Activated CD4-positive, alpha-beta T cell treated with anti-CD3 and anti-CD28 coated beads for 1 hour (primary cell): ENCODE data around the gene H6PD.

Experiments used
- DNase-seq: peaks from one replicate; pipeline ENCODE4 v3.0.0-alpha.2; 2020

The H6PD gene, protein sequence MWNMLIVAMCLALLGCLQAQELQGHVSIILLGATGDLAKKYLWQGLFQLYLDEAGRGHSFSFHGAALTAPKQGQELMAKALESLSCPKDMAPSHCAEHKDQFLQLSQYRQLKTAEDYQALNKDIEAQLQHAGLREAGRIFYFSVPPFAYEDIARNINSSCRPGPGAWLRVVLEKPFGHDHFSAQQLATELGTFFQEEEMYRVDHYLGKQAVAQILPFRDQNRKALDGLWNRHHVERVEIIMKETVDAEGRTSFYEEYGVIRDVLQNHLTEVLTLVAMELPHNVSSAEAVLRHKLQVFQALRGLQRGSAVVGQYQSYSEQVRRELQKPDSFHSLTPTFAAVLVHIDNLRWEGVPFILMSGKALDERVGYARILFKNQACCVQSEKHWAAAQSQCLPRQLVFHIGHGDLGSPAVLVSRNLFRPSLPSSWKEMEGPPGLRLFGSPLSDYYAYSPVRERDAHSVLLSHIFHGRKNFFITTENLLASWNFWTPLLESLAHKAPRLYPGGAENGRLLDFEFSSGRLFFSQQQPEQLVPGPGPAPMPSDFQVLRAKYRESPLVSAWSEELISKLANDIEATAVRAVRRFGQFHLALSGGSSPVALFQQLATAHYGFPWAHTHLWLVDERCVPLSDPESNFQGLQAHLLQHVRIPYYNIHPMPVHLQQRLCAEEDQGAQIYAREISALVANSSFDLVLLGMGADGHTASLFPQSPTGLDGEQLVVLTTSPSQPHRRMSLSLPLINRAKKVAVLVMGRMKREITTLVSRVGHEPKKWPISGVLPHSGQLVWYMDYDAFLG

DNA sequence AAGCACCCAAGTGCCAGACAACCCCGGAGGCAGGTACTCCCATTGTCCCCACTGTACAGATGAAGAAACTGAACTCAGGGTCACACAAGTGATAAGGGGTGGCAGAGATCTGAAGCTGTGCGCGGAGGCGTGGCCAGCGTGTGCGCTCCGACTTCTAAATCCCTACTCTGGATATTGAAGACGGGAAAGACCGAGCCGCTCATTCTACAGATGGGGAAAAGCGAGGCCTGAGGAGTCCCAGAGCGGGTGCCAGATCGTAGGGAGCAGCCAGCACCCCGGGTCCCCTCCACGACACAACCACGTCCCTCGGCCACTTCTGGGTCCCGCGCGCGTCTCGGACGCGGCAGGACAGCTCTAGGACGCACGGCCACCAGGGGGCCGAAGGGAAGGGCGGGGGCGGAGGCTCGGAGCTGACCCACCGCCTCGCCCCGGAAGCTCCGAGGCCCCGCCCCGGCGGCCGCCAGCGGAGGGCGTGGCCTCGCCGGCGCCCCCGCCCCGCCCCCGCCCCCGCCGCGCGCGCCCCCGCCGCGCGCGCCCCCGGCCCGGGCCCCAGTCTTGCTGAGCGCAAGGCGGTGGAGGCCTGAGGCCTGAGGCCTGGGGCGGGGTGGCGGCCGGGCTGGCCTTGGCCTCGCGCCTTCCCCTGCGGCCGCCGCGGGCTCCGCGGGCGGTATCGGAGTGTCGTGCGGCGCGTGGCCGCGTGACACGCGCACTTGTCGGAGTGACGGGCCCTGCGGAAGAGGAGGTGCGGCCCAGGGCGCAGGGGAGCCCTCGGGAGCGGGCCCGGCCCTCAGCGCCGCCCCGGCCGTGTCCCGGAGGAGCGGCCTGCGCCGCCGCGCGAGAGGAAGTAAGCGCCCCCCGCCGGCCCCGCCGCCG, at the start of gene H6PD:
Gene H6PD (plus strand): TSS at position 552 of the 873 bp plus-strand sequence. CDS start 10,161 bp downstream, outside the sequence.
- peak; percentile 51 for DNase-seq

DNA sequence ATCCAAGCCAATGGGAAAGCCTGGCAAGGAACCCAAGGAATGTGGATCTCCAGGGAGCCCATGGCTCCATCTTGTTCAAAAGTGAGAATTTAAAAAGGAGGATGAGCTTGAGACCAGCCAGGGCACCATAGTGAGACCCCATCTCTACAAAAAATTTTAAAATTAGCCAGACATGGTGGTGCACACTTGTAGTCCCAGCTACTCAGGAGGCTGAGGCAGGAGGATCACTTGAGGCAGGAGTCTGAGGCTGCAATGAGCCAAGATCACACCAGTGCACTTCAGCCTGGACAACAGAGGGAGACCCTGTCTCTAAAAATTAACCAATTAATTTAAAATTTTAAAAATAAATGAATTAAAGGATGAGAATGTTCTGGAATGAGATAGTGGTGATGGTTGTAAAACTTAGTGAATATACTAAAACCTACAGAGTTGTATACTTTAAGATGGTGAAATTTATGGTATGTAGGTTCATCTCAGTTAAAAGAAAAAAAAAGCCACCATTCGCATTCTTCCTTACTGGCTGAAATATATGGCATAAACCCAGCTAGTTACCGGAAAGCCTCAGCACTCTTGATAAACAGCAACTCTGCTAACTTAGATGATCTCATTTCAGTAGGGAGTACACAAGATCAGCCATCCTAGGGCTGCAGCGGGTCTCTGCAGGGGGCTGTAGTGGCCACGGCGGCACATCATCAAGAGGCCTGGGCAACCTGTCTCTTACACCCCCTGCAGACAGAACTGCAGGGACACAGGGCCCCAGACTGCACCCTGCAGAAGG, 48.3 kb upstream of the H6PD start:
- DNase-seq, result no peak

DNA sequence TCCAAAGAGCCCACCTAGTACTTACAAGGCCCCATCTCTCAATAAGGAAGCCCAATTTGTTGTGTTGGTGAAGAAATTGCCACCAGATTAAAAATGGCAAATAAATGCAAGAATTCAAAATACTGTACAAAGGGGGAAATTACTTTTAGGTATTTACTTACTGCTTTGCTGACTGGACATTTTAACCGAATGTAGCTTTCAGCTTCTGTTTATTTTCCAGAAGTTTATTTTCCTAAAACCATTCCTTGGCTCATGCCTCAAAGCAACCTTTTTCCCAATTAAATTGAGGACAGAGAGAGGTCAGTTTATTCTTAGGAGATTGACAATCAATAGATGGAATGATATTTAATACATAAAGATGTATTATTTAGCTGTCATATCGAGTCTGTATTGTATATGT, 47.6 kb upstream of the H6PD start:
- DNase-seq, result no peak

DNA sequence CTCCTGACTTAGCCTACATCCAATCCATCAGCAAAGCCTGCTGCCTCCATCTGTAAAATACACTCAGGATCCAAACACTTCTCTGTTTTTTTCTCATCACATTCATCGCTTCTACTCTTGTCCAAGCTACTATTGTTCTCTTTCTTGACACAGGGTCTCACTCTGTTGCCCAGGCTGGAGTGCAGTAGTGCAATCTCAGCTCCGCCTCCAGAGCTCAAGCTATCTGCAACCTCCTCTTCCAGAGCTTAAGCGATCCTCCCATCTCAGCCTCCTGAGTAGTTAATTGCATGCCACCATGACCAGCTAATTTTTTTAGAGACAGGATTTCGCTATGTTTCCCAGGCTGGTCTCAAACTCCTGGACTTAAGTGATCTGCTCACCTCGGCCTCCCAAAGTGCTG, 44.3 kb upstream of the H6PD start:
- DNase-seq, result no peak

DNA sequence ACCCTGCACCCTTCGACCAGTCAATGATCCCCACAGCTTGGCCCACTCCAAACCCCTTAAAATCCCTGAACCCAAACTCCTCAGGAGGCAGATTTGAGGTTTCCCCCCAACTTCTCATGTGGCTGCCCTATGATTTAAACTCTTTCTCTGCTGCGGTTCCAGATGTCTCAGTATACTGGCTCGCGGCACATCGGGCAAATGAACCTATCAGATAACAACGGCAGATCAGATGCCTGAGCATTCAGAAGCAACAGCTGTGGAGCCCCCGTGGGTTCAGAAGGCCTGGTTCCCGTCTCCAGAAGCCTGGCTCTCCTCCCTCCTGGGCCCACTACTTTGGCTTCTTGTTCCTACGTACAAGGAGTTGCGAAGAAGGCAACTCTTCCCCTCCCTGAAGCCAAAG, 43.3 kb upstream of the H6PD start:
- no peak for DNase-seq

DNA sequence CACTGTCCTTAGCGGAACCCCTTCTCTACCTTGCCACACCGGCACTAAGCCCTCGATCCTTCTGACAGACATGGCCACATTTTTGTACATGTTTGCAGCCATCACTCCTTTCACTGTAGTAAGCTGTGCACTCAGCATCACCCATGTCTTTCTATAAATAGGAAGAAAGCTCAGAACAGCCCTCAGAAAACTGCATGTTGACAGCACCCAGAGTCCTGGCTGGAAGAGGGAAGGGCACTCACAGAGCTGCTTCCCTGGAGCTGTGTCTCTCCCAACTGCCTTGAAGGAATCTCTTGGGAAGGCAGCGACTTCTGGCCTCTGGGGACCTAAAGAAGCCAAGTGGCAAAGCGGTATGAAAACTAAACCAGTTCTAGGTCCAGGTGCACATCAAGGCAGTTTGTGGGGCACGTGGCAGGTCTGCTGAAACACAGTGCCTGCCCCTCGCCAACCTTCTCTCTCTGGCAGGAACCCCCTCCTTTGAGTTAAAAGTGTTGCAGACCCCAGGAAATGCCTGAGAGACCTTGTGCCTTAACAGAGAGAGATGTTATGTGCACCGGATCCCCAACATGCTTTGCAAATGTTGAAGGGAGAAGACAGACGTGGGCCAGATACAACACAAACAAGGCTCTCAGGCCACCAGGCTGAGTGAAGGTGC, 41.9 kb upstream of the H6PD start:
- DNase-seq, result no peak

DNA sequence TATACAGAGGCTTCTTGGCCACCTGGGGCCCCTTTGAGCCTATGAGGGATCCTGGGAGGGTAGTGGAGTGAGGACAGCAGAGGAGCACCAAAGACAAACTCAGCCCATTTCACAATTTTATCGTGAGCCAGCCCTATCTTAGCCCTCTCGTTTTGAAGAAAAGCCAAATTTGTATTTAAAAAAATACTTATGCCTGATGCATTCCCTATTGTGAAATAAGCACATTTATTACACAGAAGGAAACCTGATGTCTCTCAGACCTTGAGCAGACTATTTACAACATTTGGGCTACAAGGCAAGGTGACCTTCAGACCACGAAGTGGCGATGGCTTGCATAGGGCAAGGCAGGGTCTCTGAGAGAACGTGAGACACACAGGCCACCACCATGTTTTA, 41.3 kb upstream of the H6PD start:
- DNase-seq, result no peak

DNA sequence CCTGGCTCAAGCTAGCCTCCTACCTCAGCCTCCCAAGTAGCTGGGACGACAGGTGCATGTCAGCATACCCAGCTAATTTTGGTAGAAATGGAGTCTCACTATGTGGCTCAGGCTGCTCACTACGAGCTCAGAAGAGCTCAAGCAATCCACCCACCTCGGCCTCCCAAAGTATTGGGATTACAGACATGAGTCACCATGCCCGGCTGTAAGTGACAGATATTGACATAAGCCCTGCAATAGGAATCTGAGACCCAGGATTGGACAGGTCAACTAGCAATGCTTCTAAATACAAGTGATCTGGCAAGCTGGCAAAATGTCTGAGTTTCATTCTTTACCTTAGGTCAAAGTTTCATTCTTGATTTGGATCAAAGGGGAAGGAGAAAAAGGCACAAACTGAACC, 40.5 kb upstream of the H6PD start:
- no peak for DNase-seq

DNA sequence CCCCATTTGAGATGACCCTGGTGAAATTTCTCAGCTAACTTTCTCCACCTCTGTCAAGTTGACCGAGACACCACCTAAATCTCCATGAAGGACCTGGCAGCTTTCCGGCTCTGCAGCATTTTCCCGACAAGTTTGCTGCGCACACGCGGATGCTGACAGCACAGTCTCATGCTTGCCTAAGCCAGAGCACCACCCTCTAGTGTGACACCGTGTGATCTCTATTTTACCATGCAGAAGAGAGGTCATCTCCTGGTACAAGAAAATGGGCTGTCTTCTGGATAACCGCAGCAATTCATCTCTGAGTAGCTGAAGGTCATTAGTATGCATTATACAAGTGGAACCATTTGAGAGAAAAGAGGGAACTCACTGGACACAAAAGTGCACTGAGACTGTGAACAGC, 38.9 kb upstream of the H6PD start:
- no peak for DNase-seq

DNA sequence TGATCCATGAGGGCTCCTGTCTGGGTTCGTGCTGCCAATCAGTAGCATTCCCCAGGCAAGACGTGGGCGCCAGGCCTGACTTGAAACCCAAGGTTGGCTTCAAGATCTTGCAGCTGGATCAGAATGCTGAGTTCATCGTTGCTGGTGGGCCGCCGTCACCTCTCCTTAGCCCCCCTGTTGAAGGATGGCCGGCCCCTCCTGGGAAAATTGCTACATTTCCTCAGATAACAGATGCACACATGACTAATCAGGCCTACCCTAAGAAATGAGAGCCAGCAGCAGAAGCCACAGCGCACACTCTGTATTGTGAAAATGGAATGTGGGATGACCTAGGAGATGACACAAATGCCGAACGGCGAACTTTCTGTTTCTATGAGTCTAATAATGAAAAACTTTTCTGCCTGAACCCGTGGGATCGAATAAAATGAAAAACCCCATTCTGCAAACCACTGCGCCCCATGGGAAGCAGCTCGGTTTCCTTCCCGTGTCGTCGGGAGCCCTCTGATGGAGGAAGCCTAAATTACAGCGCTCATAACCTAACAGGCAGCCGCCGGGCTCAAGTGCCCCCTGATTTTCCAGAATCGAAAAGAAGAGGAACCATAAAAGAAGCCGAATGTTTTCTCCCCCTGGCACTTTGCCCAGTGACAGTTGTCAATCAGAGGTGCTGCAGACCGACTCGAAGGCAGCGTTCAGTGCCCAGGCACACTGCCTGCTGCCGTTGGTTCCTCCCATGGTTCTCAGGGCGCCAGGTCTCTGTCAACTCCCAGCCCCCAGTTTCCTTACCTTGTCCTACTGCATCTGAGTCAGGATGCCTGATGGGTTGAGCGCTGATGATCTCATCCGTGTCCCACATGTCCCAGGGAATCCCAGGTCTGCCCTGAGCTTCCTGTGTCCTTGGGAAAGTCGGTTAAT, 38.2 kb upstream of the H6PD start:
- peak; percentile 42 for DNase-seq

DNA sequence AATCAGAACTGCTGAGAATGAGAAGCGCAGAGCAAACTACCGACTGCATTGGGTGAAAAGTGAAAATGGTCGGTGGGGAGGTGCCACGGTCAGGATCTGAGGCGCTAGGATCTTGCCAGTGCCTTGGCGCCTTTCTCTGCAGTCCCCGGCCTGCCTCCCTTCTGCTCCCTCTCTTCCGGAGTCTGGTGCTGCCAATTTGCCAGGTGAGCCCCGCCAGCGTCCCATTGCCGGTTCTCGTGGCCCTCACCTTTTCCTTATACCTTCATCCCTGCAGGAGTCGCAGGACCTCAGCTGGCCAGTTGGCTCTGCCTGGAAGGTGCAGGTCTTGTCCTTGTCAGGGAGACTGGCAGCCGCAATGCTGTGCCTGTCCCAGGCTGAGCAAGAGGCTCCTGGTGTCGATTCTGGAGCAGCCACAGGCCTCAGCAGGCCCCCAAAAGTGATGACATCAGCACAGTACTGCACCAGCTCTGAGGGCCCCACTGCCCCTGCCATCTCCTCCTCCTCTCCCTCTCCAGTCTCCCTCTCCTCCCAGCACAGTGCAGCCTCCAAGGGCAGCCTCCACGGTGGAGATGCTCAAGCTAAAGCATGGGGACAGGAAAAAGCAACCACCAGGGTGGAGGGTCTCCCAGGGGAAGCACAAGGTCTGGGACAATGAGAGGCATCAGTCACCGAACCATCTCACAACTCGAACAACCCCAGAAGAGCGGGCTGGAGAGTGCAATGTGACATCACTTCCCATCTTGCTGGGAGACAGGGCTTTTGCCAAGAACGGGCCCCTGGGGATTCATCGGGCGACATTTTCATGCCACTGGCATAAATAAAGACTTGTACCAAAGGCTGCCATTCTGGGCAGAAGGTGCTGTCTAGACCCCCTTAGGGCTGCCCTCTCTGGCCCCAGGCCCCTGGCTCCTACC, 37.1 kb upstream of the H6PD start:
- no peak for DNase-seq

DNA sequence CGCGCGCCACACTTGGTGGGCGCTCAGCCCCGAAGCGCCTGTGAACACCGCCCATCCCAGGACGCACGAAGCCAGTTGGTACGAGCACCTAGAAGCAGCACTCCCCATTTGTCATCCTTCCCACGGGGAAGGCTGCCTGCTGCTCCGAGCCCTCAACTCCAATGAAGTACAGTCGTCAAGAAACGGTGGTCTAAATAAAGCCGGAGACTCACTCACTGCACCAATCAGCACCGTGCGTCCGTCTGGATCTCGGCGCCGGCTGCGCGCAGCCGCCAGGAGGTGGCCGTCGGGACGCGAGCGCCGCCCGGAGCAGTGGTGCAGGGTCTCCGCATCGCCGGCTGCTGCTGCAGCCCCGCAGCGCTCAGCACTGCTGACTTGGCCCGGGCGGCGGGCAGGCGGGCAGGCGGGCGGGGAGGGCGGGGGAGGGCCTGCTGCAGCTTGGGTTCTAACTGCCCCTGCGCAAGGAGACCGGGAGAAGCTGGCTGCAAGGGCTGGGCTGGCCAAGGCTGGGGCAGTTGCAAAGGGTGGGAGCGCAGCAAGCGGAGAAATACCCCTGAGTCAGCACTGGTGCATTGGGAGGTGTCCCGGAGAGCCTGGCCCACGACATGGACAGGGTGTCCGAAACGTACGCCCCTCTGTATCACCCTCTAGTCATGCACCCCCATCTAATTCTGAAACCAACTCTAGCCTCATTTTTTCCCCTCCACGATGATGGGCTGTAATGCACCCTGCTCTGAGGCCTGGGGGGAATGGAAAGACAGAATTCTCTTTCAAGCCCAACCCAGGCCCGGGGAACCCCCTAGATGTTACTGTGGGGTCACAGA, 35.8 kb upstream of the H6PD start:
- no peak for DNase-seq

DNA sequence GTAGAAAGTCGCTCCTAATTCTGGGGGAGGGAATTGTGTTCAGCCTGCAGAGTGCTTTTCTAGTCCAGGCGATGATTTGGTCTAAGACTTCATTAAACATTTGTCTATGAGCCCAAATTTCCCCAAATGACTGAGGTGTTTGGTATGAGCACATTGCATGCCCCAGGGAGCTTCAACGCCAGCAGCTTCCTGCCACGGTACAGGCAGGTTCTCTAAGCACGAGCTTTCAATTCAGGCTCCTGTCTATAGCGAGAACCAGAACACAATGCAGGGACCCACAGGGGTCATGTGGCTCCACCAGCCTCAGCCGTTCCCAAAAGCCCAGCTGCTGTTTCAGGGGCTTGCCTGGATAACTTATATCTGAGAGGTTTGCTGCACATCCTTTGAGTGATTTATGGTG, 34.1 kb upstream of the H6PD start:
- no peak for DNase-seq

DNA sequence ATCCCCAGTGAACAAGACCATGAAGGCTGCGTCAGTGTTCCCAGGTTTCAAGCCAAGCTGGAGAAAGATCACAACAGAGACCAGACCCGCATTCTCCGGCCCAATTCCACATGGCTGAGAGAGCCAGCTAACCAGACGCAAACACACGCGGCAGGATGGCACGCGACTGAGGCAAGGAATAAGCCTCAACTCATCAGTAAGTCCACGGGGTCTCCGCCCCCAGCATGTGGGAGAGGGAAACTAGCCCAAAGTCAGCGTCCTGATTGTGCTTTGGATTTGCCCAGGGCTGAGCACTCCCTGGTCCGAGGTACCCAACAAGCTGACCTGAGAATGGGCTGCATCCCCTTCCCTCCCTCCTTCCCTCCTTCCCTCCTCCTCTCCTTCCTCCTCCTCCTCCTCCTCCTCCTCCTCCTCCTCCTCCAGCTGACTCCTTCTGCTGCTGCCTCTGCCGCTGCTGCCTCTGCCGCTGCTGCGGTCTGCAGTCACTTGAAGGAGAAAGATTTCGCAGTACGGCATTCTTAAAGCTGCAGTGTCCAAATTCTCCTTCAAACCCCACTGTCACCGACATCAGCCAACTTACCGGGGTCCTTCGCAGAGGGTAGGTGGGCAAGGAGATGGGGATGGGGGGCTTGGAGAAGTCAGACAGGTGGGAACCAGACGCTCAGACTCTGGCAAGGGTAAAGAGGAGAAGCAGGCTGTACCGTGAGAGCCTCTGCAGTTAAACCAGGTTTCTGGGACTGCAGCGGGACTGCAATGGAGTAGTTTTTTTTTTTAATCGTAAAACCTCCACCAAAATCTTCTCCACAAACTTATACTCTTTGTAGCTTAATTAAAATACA, 33.0 kb upstream of the H6PD start:
- no peak for DNase-seq

DNA sequence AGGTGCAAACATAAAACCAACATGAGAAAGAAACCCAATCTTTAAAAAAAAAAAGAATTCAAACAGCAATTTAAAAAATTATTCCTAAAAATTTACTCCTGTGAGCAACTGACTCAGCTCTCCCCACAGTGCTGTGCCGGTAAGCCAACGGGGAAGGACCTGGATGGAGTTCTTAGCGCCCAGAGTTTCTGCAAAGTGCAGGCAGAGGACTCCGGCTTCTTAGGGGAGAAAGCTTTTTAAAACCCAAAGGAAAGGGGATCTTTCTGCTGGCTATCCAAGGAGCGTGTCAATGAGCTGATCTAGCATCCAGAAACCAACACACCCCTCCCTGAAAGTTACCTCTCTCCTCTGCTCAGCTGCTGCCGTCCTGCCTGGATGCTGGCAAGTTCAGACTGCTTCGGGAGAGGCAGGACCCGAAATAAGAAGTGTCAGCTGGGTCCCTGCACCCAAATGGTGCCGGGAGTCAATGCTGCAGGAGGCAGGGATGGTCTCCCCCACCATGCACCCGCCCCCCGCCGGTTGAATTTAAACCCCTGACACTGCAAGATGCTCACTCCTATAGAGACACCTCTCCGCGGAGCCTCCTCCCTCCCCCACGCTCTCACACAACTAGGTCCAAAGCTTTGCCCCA, 32.2 kb upstream of the H6PD start:
- DNase-seq, result no peak

DNA sequence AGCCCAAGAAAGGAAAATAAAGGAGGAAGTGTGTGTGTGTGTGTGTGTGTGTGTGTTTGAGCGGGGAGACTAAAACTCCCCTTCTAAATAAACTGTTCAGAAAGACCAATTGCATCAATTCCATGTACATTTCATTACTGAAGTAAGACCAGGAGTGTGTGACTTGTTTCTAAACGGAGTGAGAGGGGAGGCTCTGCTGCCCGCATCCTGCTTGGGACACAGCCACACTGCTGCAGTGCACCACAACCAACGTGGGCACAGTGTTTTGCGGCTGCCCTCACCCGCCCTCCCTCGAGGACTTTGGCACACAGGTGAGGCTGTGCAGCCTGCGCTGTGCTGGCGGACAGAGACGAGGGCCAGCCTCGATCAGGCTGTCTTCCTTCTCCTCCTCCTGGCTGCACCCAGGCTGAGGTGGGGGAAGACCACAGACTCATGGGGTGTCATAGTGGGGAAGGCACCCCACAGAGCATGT, 31.0 kb upstream of the H6PD start:
- DNase-seq, result no peak

DNA sequence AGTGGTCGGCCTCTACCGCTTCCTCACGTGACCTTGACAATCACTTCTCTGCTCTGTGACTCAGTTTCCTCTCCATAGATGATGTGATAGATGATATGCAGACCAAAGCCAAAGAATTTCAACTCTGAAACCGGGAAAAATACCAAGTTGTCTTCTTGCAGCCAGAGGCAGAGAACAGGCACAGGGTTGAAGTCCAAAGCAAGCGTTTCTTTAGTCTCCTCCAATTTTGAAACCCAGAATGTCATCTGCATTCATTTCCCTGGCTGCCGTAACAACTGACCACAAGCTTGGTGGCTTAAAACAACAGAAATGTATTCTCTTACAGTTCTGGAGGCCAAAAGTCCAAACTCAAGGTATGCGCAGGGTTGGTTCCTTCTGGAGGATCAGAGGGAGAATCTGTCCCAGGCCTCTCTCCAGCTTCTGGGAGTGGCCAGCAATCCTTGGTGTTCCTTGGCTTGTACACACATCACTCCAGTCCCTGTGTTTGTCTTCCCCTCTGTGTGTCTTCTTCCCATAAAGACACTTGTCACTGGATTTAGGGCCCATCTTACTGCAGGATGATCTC, 30.3 kb upstream of the H6PD start:
- no peak for DNase-seq
